ENCODE measurements around the gene OR5K1. TPM values are rescaled to one million over a fixed set of nuclear protein-coding genes. Genes with fewer than 3 reads are reported as not detected.

OR5K1 gene
- total RNA-seq, 1 experiment from 2014 or later, result not detected

DNA sequence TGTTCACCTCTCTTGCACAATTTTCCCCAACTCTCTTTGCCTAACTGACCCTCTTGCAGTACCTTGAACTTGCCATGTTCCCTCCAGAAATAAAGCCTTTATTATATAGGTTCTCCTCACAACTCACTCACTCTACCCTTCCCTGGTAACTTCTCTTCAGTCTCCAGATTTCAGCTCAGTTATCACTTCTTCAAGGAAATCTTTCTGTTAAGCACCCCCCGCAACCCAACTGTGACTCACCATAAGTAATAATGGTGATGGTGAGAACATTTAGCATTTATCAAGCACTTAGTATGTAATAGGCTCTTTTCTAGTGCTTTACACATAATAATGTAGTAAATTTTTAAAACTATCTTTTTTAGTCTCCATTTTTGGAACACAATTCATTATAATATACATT, 8.1 kb upstream of the OR5K1 start:
- Histone ChIP-seq H3K27ac (ENCODE audit: low read depth, low read length) (no peak overlapping the region), H3K9me2 (ENCODE audit: insufficient read depth) (no peaks in the 10 kb centered on the region), H4K20me1 (ENCODE audit: insufficient read depth) (no peaks in the 10 kb centered on the region), H2AFZ (ENCODE audit: low read depth, low read length, poor library complexity, severe bottlenecking) (no peak overlapping the region), H3K4me2 (ENCODE audit: low read length) (no peak overlapping the region), H3K79me2 (ENCODE audit: insufficient read depth, low read length) (no peaks in the 10 kb centered on the region), H3K9me3 (ENCODE audit: control insufficient read depth in 1 of 2, insufficient read depth in 1 of 2, low read depth in 1 of 2, low read length in 2 of 2) (no peaks in the 10 kb centered on the region), H3K4me1 (ENCODE audit: control insufficient read depth in 1 of 2, insufficient read depth in 2 of 2, low read length in 2 of 2) (no peaks in the 10 kb centered on the region), H3K27me3 (ENCODE audit: insufficient read depth, low read length) (no peaks in the 10 kb centered on the region), H3K36me3 (ENCODE audit: control insufficient read depth in 1 of 2, insufficient read depth in 2 of 2, low read length in 2 of 2) (no peaks in the 10 kb centered on the region), H3K4me3 (replicated peaks in 1 of 2; ENCODE audit: low read depth in 1 of 2, low read length in 2 of 2) (no peak overlapping the region), H3K9ac (ENCODE audit: low read length) (no peak overlapping the region)
- ATAC-seq, result no peak
- ChIA-PET CTCF (no interaction called here), POLR2A (interaction anchor here (2.1 kb wide), 1 partner anchor 10 kb away, joined by 4 read pairs; no protein-coding TSS in a partner anchor), RAD21 (ENCODE audit: low non-redundant PET in 1 of 2, low total read pairs in 2 of 2, uncharacterized antibody in 2 of 2, unreplicated experiment in 2 of 2) (no interaction called here)
- no peak for DNase-seq (ENCODE audit: low read depth, low spot score)
- intact Hi-C loops (cut with micrococcal nuclease), result no loop called here
- BruUV-seq (replicated peaks), result no TSS peak
- TF ChIP-seq ZBTB33 (IDR thresholded peaks at IDR 0.05; ENCODE audit: extremely low read depth, insufficient replicate concordance, low read length) (no peak), SRF (IDR thresholded peaks at IDR 0.05; ENCODE audit: low read depth) (no peak), MAX (IDR thresholded peaks at IDR 0.05) (no peak), CBX3 (IDR thresholded peaks at IDR 0.05; ENCODE audit: low read depth) (no peak), ELF1 (IDR thresholded peaks at IDR 0.05; ENCODE audit: borderline replicate concordance, low read depth) (no peak), CEBPB (IDR thresholded peaks at IDR 0.05; ENCODE audit: low read depth) (no peak), EZH2phosphoT487 (IDR thresholded peaks at IDR 0.05; ENCODE audit: borderline replicate concordance) (no peak), EZH2 (IDR thresholded peaks at IDR 0.05) (no peak), RAD21 (IDR thresholded peaks at IDR 0.05; ENCODE audit: low read depth) (no peak), FOSL1 (IDR thresholded peaks at IDR 0.05; ENCODE audit: low read depth) (no peak), SP1 (IDR thresholded peaks at IDR 0.05; ENCODE audit: low read depth) (no peak), EGR1 (IDR thresholded peaks at IDR 0.05; ENCODE audit: low read depth) (no peak), YY1 (IDR thresholded peaks at IDR 0.05; ENCODE audit: extremely low read depth, insufficient replicate concordance, low read depth, low read length) (no peak), ZNF274 (IDR thresholded peaks at IDR 0.05; ENCODE audit: low read depth, low read length) (no peak), TCF7L2 (IDR thresholded peaks at IDR 0.05; ENCODE audit: borderline replicate concordance, extremely low read depth, insufficient read depth, insufficient read length) (no peak), ATF3 (IDR thresholded peaks at IDR 0.05) (no peak), ZFX (IDR thresholded peaks at IDR 0.05) (no peak)
- TF ChIP-seq, protein P1, sequence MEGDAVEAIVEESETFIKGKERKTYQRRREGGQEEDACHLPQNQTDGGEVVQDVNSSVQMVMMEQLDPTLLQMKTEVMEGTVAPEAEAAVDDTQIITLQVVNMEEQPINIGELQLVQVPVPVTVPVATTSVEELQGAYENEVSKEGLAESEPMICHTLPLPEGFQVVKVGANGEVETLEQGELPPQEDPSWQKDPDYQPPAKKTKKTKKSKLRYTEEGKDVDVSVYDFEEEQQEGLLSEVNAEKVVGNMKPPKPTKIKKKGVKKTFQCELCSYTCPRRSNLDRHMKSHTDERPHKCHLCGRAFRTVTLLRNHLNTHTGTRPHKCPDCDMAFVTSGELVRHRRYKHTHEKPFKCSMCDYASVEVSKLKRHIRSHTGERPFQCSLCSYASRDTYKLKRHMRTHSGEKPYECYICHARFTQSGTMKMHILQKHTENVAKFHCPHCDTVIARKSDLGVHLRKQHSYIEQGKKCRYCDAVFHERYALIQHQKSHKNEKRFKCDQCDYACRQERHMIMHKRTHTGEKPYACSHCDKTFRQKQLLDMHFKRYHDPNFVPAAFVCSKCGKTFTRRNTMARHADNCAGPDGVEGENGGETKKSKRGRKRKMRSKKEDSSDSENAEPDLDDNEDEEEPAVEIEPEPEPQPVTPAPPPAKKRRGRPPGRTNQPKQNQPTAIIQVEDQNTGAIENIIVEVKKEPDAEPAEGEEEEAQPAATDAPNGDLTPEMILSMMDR (IDR thresholded peaks at IDR 0.05 in 2 of 3, conservative IDR thresholded peaks at IDR 0.05 in 1 of 3; ENCODE audit: borderline replicate concordance in 1 of 3, insufficient read depth in 1 of 3, low read depth in 2 of 3, low read length in 2 of 3), result no peak
- TF ChIP-seq, protein P2, sequence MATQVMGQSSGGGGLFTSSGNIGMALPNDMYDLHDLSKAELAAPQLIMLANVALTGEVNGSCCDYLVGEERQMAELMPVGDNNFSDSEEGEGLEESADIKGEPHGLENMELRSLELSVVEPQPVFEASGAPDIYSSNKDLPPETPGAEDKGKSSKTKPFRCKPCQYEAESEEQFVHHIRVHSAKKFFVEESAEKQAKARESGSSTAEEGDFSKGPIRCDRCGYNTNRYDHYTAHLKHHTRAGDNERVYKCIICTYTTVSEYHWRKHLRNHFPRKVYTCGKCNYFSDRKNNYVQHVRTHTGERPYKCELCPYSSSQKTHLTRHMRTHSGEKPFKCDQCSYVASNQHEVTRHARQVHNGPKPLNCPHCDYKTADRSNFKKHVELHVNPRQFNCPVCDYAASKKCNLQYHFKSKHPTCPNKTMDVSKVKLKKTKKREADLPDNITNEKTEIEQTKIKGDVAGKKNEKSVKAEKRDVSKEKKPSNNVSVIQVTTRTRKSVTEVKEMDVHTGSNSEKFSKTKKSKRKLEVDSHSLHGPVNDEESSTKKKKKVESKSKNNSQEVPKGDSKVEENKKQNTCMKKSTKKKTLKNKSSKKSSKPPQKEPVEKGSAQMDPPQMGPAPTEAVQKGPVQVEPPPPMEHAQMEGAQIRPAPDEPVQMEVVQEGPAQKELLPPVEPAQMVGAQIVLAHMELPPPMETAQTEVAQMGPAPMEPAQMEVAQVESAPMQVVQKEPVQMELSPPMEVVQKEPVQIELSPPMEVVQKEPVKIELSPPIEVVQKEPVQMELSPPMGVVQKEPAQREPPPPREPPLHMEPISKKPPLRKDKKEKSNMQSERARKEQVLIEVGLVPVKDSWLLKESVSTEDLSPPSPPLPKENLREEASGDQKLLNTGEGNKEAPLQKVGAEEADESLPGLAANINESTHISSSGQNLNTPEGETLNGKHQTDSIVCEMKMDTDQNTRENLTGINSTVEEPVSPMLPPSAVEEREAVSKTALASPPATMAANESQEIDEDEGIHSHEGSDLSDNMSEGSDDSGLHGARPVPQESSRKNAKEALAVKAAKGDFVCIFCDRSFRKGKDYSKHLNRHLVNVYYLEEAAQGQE (IDR thresholded peaks at IDR 0.05; ENCODE audit: low read depth), result no peak

All from HCT116 (cell line).